SH-SY5Y (cell line): ENCODE measurements around the gene MELK.

ENCODE experiments used
- GATA2 ChIP-seq: IDR thresholded peaks from 2 replicates; pipeline ENCODE4 v1.6.1; 2011; ENCODE audit warnings: mild to moderate bottlenecking, low read depth, low read length
- GATA3 ChIP-seq: IDR thresholded peaks from 2 replicates; pipeline ENCODE4 v1.6.1; 2011; ENCODE audit warnings: low read depth, mild to moderate bottlenecking, low read length, moderate library complexity

DNA sequence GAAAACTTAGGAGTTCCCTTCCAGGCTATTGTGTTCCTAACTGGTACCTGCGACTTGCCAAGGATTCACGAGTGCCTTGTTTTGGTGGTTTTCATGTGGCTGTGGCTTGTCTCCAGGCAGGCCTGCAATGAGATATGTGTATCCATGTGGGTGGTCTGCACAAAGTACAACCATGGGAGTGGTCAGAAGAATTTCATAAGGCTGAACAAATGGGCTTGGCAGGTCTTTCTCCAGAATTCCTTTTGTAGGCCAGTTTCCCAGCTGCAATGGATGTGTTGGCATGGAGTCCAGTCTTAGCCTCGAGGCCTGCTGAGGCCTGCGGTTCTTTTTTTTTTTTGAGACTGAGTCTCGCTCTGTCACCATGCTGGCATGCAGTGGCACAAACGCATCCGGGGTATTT lies 28.8 kb upstream of the MELK start:
- TF ChIP-seq GATA2 (no peak), GATA3 (no peak)
